Erythroblast (primary cell): Measurements from ENCODE around the gene ATXN7L1.
A peak's percentile ranks its signal among the peaks of the same experiment; 100 is the strongest.

ENCODE experiments used
- DNase-seq, 2 experiments: peaks; one replicate each; lab custom pipeline; 2025; lab: John Stamatoyannopoulos, UW
- GATA1 ChIP-seq: IDR thresholded peaks from 2 replicates; pipeline ENCODE4 v1.6.1; 2011; ENCODE audit warnings: low read depth, mild to moderate bottlenecking, control low read depth, low read length, moderate library complexity
- POLR2A ChIP-seq: IDR thresholded peaks from 2 replicates; pipeline ENCODE4 v1.6.1; 2011; ENCODE audit warnings: mild to moderate bottlenecking, low read length

Gene ATXN7L1

GRCh38 chr7:105742787-105743186, 133.6 kb downstream of the ATXN7L1 start:
- TF ChIP-seq GATA1 (no peak), POLR2A (no peak)
- DNase-seq, result no peak

- DNase-seq, result no peak
- TF ChIP-seq GATA1, result no peak
- no peak for TF ChIP-seq POLR2A
Measured at GRCh38 chr7:105741982-105742381, 134.4 kb downstream of the ATXN7L1 start.

GRCh38 chr7:105738133-105738532, 138.3 kb downstream of the ATXN7L1 start:
- TF ChIP-seq POLR2A, result no peak
- TF ChIP-seq GATA1, result no peak
- DNase-seq, result no peak

DNA sequence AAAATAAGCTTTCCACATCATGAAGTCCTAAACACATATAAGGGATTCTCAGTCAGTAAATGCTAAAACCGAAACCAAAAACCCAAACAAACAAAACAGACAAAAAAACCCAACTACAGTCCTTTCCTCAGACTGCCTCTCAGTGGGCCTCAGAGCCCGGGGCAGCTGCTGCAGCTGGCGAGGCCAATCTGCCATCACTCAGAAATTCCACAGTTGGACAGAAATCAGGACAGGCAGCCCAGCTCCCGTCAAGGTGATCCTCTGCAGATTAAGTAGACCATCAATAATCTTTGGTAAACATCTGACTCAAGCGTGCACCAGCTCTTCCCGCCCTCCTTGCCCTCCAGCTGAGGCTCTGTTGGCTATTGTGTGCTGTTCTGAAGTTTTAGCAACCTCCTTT, 142.2 kb downstream of the ATXN7L1 start:
- no peak for TF ChIP-seq GATA1
- TF ChIP-seq POLR2A, result no peak
- peak; percentile 30 to 77 for DNase-seq

GRCh38 chr7:105731042-105731441, 145.4 kb downstream of the ATXN7L1 start:
- DNase-seq, result no peak
- TF ChIP-seq GATA1 (no peak), POLR2A (no peak)

GRCh38 chr7:105728028-105728427, 148.4 kb downstream of the ATXN7L1 start:
- DNase-seq, result no peak
- TF ChIP-seq GATA1, result no peak
- no peak for TF ChIP-seq POLR2A

DNA sequence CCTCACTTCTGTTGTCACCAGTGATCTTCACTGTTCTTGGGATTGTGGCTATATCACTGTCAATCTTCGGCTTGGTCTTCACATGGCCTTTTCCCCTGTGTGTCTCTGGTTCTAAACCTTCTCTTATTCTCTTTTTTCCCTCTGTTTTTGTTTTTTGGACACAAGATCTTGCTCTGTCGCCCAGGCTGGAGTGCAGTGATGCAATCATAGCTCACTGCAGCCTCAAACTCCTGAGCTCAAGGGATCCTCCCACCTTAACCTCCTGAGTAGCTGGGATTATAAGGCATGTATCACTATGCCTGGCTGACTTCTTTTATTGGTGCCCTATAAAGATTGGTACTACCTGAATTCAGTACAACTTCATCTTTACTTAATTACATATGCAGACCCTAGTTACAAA, 151.7 kb downstream of the ATXN7L1 start:
- DNase-seq, result no peak
- TF ChIP-seq POLR2A, result no peak
- TF ChIP-seq GATA1, result no peak

GRCh38 chr7:105723572-105723971, 152.8 kb downstream of the ATXN7L1 start:
- TF ChIP-seq GATA1 (no peak), POLR2A (no peak)
- DNase-seq, result no peak

GRCh38 chr7:105721571-105722104, 154.8 kb downstream of the ATXN7L1 start:
- no peak for DNase-seq
- TF ChIP-seq GATA1 (no peak), POLR2A (no peak)

DNA sequence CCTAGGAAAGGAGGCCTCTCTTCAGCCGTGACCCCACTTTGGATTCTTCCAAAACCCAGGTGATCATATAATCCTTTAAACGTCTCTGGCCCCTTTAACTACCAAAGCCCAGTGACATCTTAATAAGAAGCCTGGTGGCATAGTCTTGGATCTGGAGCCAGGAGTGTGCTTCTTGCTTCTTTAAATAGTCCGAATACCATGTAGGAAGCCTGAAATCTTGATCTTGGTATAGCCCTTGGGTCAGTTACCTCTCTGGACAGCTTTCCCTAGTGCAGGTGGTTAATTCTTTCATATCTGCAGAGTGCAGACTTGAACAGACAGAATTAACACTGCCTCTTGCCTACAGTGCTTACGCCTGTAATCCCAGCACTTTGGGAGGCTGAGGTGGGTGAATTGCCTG, 156.5 kb downstream of the ATXN7L1 start:
- TF ChIP-seq POLR2A (no peak), GATA1 (no peak)
- DNase-seq, result no peak

- no peak for DNase-seq
- no peak for TF ChIP-seq POLR2A
- TF ChIP-seq GATA1, result no peak
Measured at GRCh38 chr7:105719395-105719794, 157.0 kb downstream of the ATXN7L1 start.

GRCh38 chr7:105718511-105718925, 157.9 kb downstream of the ATXN7L1 start:
- DNase-seq, result no peak

GRCh38 chr7:105715528-105715927, 160.9 kb downstream of the ATXN7L1 start:
- TF ChIP-seq POLR2A, result no peak
- TF ChIP-seq GATA1, result no peak
- no peak for DNase-seq

More at GRCh38 chr7:105718511-105718925, 157.9 kb downstream of the ATXN7L1 start:
- TF ChIP-seq POLR2A, result no peak
- no peak for TF ChIP-seq GATA1

DNA sequence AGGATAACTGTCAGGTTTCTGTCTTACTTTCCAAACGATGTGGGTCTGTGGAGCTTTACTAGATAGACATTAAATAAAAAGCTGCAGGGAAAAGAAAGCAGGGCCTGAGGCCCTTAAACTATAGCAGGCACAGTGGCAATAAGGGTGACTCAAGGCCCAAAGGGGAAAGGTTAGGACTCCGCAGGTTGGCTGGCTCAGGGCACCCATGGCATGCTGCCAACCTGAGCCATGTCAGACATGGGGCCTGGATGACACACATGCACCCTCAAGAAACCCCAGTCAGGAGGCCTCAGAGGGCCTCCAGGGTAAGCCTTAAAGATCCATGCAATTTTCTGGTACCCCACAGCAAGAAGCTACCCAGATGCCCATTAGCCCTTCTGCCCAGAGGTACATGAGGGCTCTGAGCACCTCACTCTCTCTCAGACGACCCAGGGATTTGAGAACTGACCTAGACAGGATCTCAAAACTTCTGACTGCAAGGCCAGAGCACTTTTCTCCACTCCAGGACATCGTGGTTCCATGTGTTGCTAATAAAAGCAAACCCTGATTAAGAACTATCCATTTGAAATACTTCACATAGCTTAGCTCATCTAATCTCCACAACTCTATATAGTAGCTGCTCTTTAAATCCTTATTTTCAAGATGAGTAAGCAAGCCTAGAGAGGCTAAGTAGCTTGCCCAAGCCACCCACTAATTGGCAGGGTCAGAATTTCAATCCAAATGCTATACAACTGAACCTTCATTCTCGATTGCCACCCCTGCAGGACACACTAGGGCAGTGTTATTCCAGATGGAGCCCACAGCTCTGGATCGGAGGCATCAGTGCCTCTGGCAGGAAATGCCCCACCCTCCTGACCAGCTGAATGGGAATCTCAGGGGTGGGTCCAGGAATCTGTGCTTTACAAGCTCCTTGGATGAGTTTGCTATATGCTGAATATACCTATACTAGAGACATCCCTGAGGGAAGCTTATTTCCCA, 162.6 kb downstream of the ATXN7L1 start:
- DNase-seq, result no peak
- TF ChIP-seq POLR2A (no peak), GATA1 (no peak)
